Kidney capillary endothelial cell (primary cell): ENCODE measurements around the gene TUBG2.

ENCODE experiments used
- DNase-seq: peaks from one replicate; pipeline ENCODE4 v3.0.0-alpha.2; 2018; ENCODE audit warnings: low spot score

TUBG2 gene

DNA sequence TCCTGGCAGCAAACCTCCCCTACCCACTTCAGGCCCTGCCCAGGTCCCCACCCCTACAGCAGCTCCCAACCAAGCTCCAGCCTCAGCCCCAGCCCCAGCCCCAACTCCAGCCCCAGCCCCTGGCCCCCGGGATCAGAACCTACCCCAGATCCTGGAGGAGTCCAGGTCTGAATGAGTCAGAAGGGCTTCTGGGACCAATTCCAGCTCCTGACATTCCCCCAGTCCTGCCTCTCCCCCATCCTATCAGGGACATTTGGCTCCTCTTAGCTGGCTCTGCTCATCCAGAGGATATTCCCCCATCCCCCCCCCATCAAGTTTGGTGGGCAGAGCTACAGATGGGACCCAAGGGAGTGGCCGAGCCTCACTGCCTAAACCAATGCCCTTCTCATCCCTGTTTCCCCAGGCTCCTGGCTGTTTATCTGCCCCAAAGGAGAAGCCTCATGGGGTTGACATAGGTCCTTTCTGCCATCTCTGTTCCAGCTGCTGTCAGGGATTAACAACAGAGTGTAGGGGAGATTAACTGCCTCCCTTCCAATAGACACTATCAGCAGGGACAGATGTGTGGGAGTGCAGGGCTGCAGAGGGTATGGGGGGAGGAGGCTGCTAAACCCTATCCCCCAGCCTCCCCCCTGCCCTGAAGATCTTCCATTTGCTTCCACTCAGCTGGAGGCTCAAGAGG is 39.8 kb downstream of the TUBG2 start:
- no peak for DNase-seq

DNA sequence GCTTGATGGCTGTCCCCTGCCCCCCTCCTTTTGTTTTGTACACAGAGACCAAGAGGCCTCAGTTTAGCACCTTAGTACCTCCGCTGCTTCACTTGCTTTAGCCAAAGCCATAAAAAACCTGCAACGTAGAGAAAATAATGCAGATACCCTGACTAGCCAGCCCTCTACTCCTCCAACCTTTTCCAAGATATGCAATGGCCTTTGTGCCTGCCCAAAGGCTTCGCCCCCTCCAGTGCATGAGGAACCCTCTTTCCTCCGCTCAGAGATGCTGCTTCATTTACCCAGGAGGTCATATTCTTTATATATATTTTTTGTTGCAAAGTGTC is 40.3 kb downstream of the TUBG2 start:
- no peak for DNase-seq

DNA sequence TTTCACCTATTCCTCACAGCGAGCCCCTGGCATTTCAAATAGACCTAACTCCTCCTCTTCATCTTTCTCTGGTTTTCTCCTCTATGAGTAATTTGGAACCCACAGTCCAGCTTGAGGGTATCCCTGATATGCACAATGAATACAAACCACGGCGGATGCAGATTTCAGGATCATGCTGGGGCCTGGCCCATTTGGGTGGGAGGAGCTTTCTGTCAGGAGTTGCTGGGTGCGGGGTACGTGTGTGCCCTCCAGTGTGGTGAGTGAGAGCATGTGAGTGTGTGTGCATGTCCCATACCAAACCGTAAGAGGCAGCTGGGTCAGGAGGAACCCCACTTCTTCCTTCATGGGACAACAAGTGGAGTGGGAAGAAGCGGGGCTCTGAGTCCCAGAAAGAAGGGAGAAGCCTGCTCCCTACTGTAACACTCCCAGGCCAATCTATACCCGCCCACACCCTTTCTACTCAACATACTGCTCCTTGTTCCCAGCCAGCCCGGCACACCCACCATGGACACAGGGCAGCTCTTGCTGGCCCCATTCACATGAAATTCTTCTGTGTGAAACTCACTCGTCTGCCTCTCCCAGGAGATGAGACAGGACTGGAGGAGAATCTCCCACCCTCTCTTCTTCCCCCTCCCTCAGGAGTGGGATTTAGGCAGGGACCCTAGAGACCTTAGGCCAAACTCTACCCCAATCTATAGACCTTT is 41.7 kb downstream of the TUBG2 start:
- DNase-seq, result no peak

DNA sequence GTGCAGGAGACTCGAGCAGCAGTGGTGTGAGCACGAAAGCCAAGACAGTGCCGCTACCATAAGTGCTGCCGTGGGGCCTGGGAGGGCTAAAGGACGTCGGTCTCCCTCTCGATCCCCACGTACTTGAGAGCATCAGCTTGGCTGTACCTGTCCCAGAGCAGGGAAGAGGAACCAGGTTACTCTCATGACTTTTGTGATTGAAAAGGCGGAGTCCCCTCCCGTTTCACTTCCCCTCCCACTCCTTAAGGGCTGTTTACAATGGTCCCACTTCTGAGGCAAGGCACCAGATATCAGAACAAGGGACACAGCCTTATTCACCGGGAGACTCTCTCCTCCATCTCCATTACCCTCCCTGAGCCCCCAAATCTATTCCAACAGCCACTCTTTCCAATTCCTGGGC is 43.4 kb downstream of the TUBG2 start:
- no peak for DNase-seq

DNA sequence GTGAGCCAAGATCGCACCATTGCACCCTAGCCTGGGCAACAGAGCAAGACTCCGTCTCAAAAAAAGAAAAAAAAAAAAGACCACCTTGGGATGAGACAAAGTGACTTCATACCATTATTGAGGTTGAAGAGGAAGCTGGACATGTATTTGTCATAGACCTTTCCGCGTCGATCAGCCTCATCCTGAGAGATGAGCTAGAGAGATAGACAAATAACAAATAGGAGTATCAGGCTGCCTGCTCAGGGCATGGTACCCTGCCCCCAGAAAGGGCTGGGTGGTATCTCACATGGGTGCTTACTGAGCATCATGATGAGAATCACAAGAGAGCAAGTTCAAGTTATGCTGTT is 45.4 kb downstream of the TUBG2 start:
- no peak for DNase-seq

DNA sequence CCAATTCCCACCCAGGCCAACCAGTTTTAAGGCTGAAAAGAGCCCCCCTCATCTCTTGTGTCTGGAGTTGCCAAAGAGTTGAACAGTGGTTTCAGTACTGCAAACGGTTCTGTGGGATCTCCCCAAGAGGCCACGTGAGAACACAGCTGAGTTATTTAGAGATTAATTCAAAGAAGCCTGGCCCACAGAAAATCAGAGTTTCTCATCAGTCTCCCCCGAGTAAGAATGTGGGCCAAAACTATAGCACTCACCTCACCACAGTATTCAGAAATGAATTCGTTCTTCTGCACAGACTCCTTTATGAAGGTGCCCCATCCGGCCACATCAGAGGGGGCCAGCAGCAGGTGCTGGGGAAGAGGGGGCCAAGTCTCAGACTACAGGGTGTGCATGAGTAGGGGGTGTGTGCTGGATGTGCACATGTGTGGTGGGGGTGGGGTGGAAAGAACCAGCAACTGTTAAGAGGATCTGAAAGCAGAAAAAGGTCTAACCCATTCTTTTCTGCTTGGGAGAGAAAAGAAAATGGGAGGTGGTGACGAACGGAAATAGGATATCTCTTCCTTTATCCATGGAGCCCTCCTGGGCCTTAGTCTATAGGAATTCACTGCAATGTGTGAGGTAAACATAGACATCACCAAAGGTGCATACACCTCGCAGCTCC is 45.9 kb downstream of the TUBG2 start:
- DNase-seq, result no peak

DNA sequence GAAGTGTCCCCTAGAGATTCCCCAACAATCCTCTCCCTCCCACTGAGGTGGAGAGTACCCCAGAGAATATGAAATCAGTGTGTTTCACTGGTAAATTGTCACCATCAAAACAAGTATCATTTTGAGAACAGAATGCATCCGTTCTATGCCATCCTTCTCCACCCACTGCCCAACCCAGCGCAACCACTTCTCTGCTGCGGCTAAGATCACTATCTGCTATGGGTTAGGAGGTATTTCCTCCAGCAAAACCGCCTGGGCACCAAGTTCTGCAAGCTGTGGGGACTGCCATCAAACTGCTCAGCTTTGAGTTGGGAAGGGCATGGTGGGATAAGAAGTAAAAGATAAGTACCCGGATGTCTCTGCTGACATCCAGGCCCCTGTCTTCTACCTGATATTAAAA is 47.6 kb downstream of the TUBG2 start:
- no peak for DNase-seq

DNA sequence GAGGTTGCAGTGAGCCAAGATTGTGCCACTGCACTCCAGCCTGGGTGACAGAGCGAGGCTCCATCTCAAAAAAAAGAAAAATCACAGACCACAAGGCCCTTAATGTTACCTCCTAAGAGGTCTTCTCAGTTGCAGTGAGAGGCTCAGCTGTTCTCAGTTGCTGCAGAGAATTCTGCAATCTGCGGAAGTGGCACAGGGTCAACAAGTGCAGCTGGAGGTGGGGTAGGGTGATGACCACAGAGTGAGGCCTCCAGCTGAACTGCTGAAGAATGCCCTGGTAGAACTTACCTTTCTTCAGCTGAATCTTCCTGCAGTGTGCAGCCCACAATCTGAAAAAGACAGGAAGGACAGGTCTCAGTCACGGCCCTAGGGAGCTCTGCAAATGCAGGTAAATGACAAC is 49.5 kb downstream of the TUBG2 start:
- DNase-seq, result no peak

DNA sequence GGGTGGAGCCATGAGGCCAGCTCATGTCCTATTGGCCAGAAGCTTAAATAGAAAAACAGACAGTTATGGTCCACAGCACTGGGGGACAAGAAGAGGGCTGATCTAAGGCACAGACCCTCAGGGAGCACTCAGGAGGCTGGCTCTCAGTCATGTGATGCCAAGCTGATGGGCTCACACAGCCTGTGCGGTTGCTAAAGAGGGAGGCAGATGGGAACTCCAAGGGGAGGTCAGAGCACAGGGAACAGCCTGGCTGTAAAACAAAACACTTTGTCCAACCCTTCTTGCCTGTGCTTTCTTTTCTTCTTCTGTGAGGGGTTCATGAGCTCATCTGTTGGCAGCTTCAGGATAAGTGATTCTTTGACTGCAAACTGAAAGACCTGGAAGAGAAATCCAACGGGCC is 50.5 kb downstream of the TUBG2 start:
- DNase-seq, result no peak
